IMR-90 (cell line): Measurements from ENCODE around the gene JPH4. TPM values are rescaled to one million over a fixed set of nuclear protein-coding genes. Genes with fewer than 3 reads are reported as not detected.

Source experiments
- ATAC-seq: fragments of 200-7000 bp; cut with Tn5 transposase; 2 replicates; pipeline ENCODE4 v1.9.1; 2020; ENCODE audit warnings: low read depth, mild to moderate bottlenecking, moderate library complexity
- BruUV-seq: library from RNA; stranded (reverse); fragments of 400-500 nt; replicated peaks from 2 replicates; lab custom pipeline; 2021; lab: Mats Ljungman, UMichigan
- CTCF ChIA-PET: fragments of 300-600 bp; formaldehyde crosslinking; extraction: SDS; loops from one replicate; lab custom pipeline; 2021; ENCODE audit warnings: antibody characterized with exemption; lab: Yijun Ruan, JAX
- POLR2A ChIA-PET: fragments of 300-600 bp; sonication (Branson Sonifier 250); formaldehyde crosslinking; loops from one replicate; lab custom pipeline; 2022; ENCODE audit warnings: antibody characterized with exemption; ENCODE audit not compliant: unreplicated experiment; lab: Charles Lee
- DNase-seq: peaks from one replicate; pipeline ENCODE4 v3.0.0; 2013
- H2AFZ ChIP-seq: replicated peaks from 2 replicates; pipeline ENCODE3; 2013; ENCODE audit warnings: low read length, mild to moderate bottlenecking; ENCODE audit not compliant: poor library complexity
- H2AK5ac ChIP-seq: 2 replicates; pipeline ENCODE4 v1.6.1; 2013; ENCODE audit warnings: low read depth, low read length, inconsistent platforms
- H2AK9ac ChIP-seq: replicated peaks from 2 replicates; pipeline ENCODE3; 2013; ENCODE audit warnings: mild to moderate bottlenecking, low read depth, low read length, moderate library complexity; ENCODE audit not compliant: poor library complexity
- H2BK120ac ChIP-seq: 2 replicates; pipeline ENCODE4 v1.6.1; 2013; ENCODE audit warnings: low read depth, low read length, inconsistent platforms
- H2BK15ac ChIP-seq: 3 replicates; pipeline ENCODE4 v1.6.1; 2013; ENCODE audit warnings: low read depth, low read length, inconsistent platforms
- H2BK20ac ChIP-seq: 2 replicates; pipeline ENCODE4 v1.6.1; 2013; ENCODE audit warnings: low read depth, mild to moderate bottlenecking, inconsistent platforms, low read length, moderate library complexity
- H2BK5ac ChIP-seq: 2 replicates; pipeline ENCODE4 v1.6.1; 2013; ENCODE audit warnings: mild to moderate bottlenecking, low read depth, low read length, inconsistent platforms; ENCODE audit not compliant: poor library complexity, severe bottlenecking
- H3K14ac ChIP-seq: replicated peaks from 2 replicates; pipeline ENCODE4 v1.6.1; 2013; ENCODE audit warnings: low read depth, low read length, inconsistent platforms
- H3K18ac ChIP-seq: 2 replicates; pipeline ENCODE4 v1.6.1; 2013; ENCODE audit warnings: low read depth, low read length, control low read depth
- H3K23ac ChIP-seq: 2 replicates; pipeline ENCODE4 v1.6.1; 2013; ENCODE audit warnings: low read depth, low read length, inconsistent platforms
- H3K27ac ChIP-seq: 2 replicates; pipeline ENCODE4 v1.5.1; 2013; ENCODE audit warnings: mild to moderate bottlenecking, control low read depth, low read length; ENCODE audit not compliant: insufficient read depth
- H3K27me3 ChIP-seq: 2 replicates; pipeline ENCODE4 v1.6.1; 2013; ENCODE audit warnings: low read length; ENCODE audit not compliant: control insufficient read depth, insufficient read depth
- H3K36me3 ChIP-seq: 2 replicates; pipeline ENCODE4 v1.6.1; 2013; ENCODE audit warnings: low read length, mixed read lengths; ENCODE audit not compliant: control insufficient read depth, insufficient read depth
- H3K4ac ChIP-seq: 2 replicates; pipeline ENCODE4 v1.6.1; 2013; ENCODE audit warnings: low read depth, low read length, inconsistent platforms
- H3K4me1 ChIP-seq: 2 replicates; pipeline ENCODE4 v1.6.1; 2013; ENCODE audit warnings: low read length, mixed read lengths; ENCODE audit not compliant: control insufficient read depth, insufficient read depth
- H3K4me2 ChIP-seq: 2 replicates; pipeline ENCODE4 v1.6.1; 2013; ENCODE audit warnings: low read depth, mild to moderate bottlenecking, control low read depth, low read length, moderate library complexity
- H3K4me3 ChIP-seq: 2 replicates; pipeline ENCODE4 v1.5.1; 2013; ENCODE audit warnings: low read depth, mild to moderate bottlenecking, control low read depth, low read length, moderate library complexity; ENCODE audit not compliant: insufficient read depth
- H3K56ac ChIP-seq: 2 replicates; pipeline ENCODE4 v1.6.1; 2013; ENCODE audit warnings: low read length, inconsistent platforms; ENCODE audit not compliant: insufficient read depth; ENCODE audit errors: extremely low read depth
- H3K79me1 ChIP-seq, 2 experiments: 2 replicates each; pipeline ENCODE4 v1.6.1; 2013; ENCODE audit warnings: low read length in 2 of 2, inconsistent platforms in 1 of 2, low read depth in 1 of 2
- H3K9ac ChIP-seq: 2 replicates; pipeline ENCODE4 v1.6.1; 2013; ENCODE audit warnings: low read depth, low read length, control low read depth
- H3K9me1 ChIP-seq: 2 replicates; pipeline ENCODE4 v1.6.1; 2013; ENCODE audit warnings: low read length, inconsistent platforms; ENCODE audit not compliant: insufficient read depth
- H3K9me3 ChIP-seq: 2 replicates; pipeline ENCODE4 v1.6.1; 2013; ENCODE audit warnings: low read length; ENCODE audit not compliant: control insufficient read depth, insufficient read depth
- H4K20me1 ChIP-seq: 2 replicates; pipeline ENCODE4 v1.6.1; 2013; ENCODE audit warnings: low read length, inconsistent platforms; ENCODE audit not compliant: insufficient read depth
- H4K5ac ChIP-seq: 2 replicates; pipeline ENCODE4 v1.6.1; 2013; ENCODE audit warnings: mild to moderate bottlenecking, low read depth, low read length, control low read depth
- H4K8ac ChIP-seq, 2 experiments: 2 replicates each; pipeline ENCODE4 v1.6.1; 2013; ENCODE audit warnings: low read depth in 2 of 2, low read length in 2 of 2, control low read depth in 1 of 2, inconsistent platforms in 1 of 2
- H4K91ac ChIP-seq: 2 replicates; pipeline ENCODE4 v1.6.1; 2013; ENCODE audit warnings: low read depth, low read length, inconsistent platforms; ENCODE audit not compliant: insufficient read depth
- BHLHE40 ChIP-seq: fragments of 150-350 bp; IDR thresholded peaks from 2 replicates; pipeline ENCODE4 v1.6.1; 2016; ENCODE audit warnings: mild to moderate bottlenecking, low read depth, low read length
- CEBPB ChIP-seq: IDR thresholded peaks from 2 replicates; pipeline ENCODE4 v1.6.1; 2012; ENCODE audit warnings: low read depth, low read length, improper control_type of control experiment
- CHD1 ChIP-seq: IDR thresholded peaks from 2 replicates; pipeline ENCODE4 v1.6.1; 2012; ENCODE audit warnings: low read depth, low read length, improper control_type of control experiment
- CTCF ChIP-seq: conservative IDR thresholded peaks from 2 replicates; pipeline ENCODE4 v1.5.1; 2012; ENCODE audit warnings: mild to moderate bottlenecking, low read depth, low read length, improper control_type of control experiment
- FOS ChIP-seq: fragments of 150-350 bp; IDR thresholded peaks from 2 replicates; pipeline ENCODE4 v1.6.1; 2016; ENCODE audit warnings: low read depth, low read length
- MAFK ChIP-seq: IDR thresholded peaks from 2 replicates; pipeline ENCODE4 v1.6.1; 2012; ENCODE audit warnings: low read depth, low read length, improper control_type of control experiment
- MAZ ChIP-seq: IDR thresholded peaks from 2 replicates; pipeline ENCODE4 v1.6.1; 2012; ENCODE audit warnings: low read depth, mild to moderate bottlenecking, low read length, improper control_type of control experiment, moderate library complexity, borderline replicate concordance
- MXI1 ChIP-seq: IDR thresholded peaks from 2 replicates; pipeline ENCODE4 v1.6.1; 2012; ENCODE audit warnings: low read depth, mild to moderate bottlenecking, low read length, moderate library complexity, borderline replicate concordance
- NFE2L2 ChIP-seq: fragments of 150-350 bp; IDR thresholded peaks from 2 replicates; pipeline ENCODE4 v1.6.1; 2016; ENCODE audit warnings: low read depth, mild to moderate bottlenecking, low read length
- POLR2A ChIP-seq: IDR thresholded peaks from 2 replicates; pipeline ENCODE4 v1.6.1; 2012; ENCODE audit warnings: mild to moderate bottlenecking, low read depth, low read length
- RAD21 ChIP-seq: IDR thresholded peaks from 2 replicates; pipeline ENCODE4 v1.6.1; 2012; ENCODE audit warnings: low read length, improper control_type of control experiment
- RCOR1 ChIP-seq: IDR thresholded peaks from 2 replicates; pipeline ENCODE4 v1.6.1; 2012; ENCODE audit warnings: mild to moderate bottlenecking, low read length, improper control_type of control experiment; ENCODE audit not compliant: insufficient replicate concordance
- RFX5 ChIP-seq: IDR thresholded peaks from 2 replicates; pipeline ENCODE4 v1.8.0; 2012; ENCODE audit warnings: low read depth, mild to moderate bottlenecking, low read length, moderate library complexity
- SMC3 ChIP-seq: fragments of 150-350 bp; IDR thresholded peaks from 2 replicates; pipeline ENCODE4 v1.6.1; 2016; ENCODE audit warnings: low read depth, mild to moderate bottlenecking, antibody characterized with exemption, low read length, moderate library complexity
- USF2 ChIP-seq: fragments of 150-350 bp; IDR thresholded peaks from 2 replicates; pipeline ENCODE4 v1.6.1; 2017; ENCODE audit warnings: mild to moderate bottlenecking, antibody characterized with exemption, low read length, low read depth
- WGBS, 2 experiments: methylation state at CpG; one replicate each; pipeline versions ENCODE4 v1.1.5 to v1.1.7; 2013; ENCODE audit warnings: missing lambda C conversion rate in 2 of 2; ENCODE audit not compliant: insufficient read length in 1 of 2; ENCODE audit errors: extremely low coverage in 2 of 2; 5-methylcytosine and 5-hydroxymethylcytosine counted together
- dilution Hi-C: fragments of 300-500 bp; cut with HindIII; formaldehyde crosslinking; loops from one replicate; pipeline ENCODE4 v1.14.3; 2018; ENCODE audit warnings: low sequenced_read_pairs; ENCODE audit not compliant: unreplicated experiment
- in situ Hi-C: fragments of 300-500 bp; cut with MboI; formaldehyde crosslinking; loops from 3 replicates; pipeline ENCODE4 v1.14.3; 2019; ENCODE audit warnings: low sequenced_read_pairs, inconsistent platforms, mixed read lengths
- intact Hi-C: fragments of 100-400 bp; cut with micrococcal nuclease; formaldehyde crosslinking; loops from 2 replicates; pipeline ENCODE4 v1.10.0; 2022
- polyA plus RNA-seq, 3 experiments: library from polyadenylated mRNA; depleted of rRNA; stranded (reverse); fragments of >200 nt; gene quantifications; 2 replicates each; pipeline ENCODE4 v1.2.3, GENCODE V29; 2012; ENCODE audit warnings: low replicate concordance in 1 of 3
- total RNA-seq: library from RNA; depleted of rRNA; stranded (reverse); fragments of >200 nt; gene quantifications from 2 replicates; pipeline ENCODE4 v1.2.3, GENCODE V29; 2012
- TF ChIP-seq, protein P1 (sequence below): fragments of 150-350 bp; IDR thresholded peaks from 2 replicates; pipeline ENCODE4 v1.6.1; 2016; ENCODE audit warnings: low read depth, mild to moderate bottlenecking, low read length, moderate library complexity, borderline replicate concordance

Gene JPH4
- total and polyA plus RNA-seq, 2 of the 4 experiments (the other 2 are of a cell fraction), result not detected

GRCh38 chr14:23569443-23570151 is 9.0 kb downstream of the JPH4 start:
- Histone ChIP-seq H2BK15ac (no peak overlapping the region), H3K23ac (no peak overlapping the region), H2AK5ac (no peak overlapping the region), H3K56ac (no peak overlapping the region), H2BK5ac (no peak overlapping the region), H3K4me3 (no peak overlapping the region), H3K4ac (no peak overlapping the region), H3K9me1 (peaks cover 10% of the 10 kb centered on the region; the same call in 1 of the 2 replicates), H2BK20ac (no peak overlapping the region), H2AFZ (peak overlapping the region; percentile 54), H3K4me1 (peaks cover 2% of the 10 kb centered on the region; the same call in 1 of the 2 replicates), H3K4me2 (no peak overlapping the region), H3K79me1 (no peaks in the 10 kb centered on the region; a peak in 1 of 4 replicates), H3K36me3 (no peaks in the 10 kb centered on the region), H4K20me1 (no peaks in the 10 kb centered on the region), H4K91ac (no peak overlapping the region), H3K27ac (no peak overlapping the region), H3K9ac (no peak overlapping the region), H3K27me3 (peaks cover 35% of the 10 kb centered on the region), H4K5ac (no peak overlapping the region), H4K8ac (no peak overlapping the region), H3K14ac (no peak overlapping the region), H3K18ac (no peak overlapping the region), H2AK9ac (no peak overlapping the region), H3K9me3 (no peaks in the 10 kb centered on the region), H2BK120ac (no peak overlapping the region)
- ATAC-seq (no peak), DNase-seq (no peak)
- TF ChIP-seq FOS (no peak), RCOR1 (no peak), NFE2L2 (no peak), RAD21 (no peak), MAZ (no peak), MAFK (no peak), CEBPB (no peak), RFX5 (no peak), MXI1 (no peak), CHD1 (no peak), POLR2A (no peak), CTCF (no peak), SMC3 (no peak), BHLHE40 (no peak), USF2 (no peak)
- TF ChIP-seq, protein P1, sequence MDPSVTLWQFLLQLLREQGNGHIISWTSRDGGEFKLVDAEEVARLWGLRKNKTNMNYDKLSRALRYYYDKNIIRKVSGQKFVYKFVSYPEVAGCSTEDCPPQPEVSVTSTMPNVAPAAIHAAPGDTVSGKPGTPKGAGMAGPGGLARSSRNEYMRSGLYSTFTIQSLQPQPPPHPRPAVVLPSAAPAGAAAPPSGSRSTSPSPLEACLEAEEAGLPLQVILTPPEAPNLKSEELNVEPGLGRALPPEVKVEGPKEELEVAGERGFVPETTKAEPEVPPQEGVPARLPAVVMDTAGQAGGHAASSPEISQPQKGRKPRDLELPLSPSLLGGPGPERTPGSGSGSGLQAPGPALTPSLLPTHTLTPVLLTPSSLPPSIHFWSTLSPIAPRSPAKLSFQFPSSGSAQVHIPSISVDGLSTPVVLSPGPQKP, result no peak
- intact Hi-C loops (no loop called here), in situ Hi-C loops (no loop called here), dilution Hi-C loops (no loop called here)
- no CpG with 5 or more reads among the region's 7 CpGs for WGBS, 2 experiments
- BruUV-seq, result no TSS peak
- ChIA-PET CTCF (interaction anchor here (1.0 kb wide), 1 partner anchor 19 kb away, joined by 3 read pairs; no protein-coding TSS in a partner anchor), POLR2A (no interaction called here)
